ENCODE data around the gene DDX17. TPM values are rescaled to one million over a fixed set of nuclear protein-coding genes. Genes with fewer than 3 reads are reported as not detected.
"Not testable (repeated sequence)": the region's sequence is repeated elsewhere in the genome, so short reads cannot be mapped to it uniquely, and the experiment has no call there.

The DDX17 gene
- total RNA-seq, 4 donors from 2014 or later = 108 to 329 (median 206) TPM

- intact Hi-C loops (cut with DNase I; ENCODE audit: low total_unique reads) (no loop called here), in situ Hi-C loops (cut with MboI; ENCODE audit: low sequenced_read_pairs in 4 of 4) (no loop called here)
- no peak for DNase-seq
These were observed 34.9 kb downstream of the DDX17 start for GRCh38 chr22:38471237-38471636.

GRCh38 chr22:38470179-38470578, 35.9 kb downstream of the DDX17 start:
- H3K36me3 ChIP-seq; DNase-seq; H3K4me1 ChIP-seq; in situ Hi-C loops (cut with MboI; ENCODE audit: low sequenced_read_pairs in 4 of 4); H3K9me3 ChIP-seq; ATAC-seq; H3K27ac ChIP-seq; intact Hi-C loops (cut with DNase I; ENCODE audit: low total_unique reads); H3K4me3 ChIP-seq: not testable (repeated sequence)
- H3K27me3 ChIP-seq = peaks cover 15 to 28% (median 18%) of the 10 kb centered on the region in 3 donors

More at GRCh38 chr22:38471237-38471636, 34.9 kb downstream of the DDX17 start:
- Histone ChIP-seq H3K4me3 (no peak overlapping the region), H3K27ac (no peak overlapping the region), H3K27me3 (peaks cover 14 to 21% (median 15%) of the 10 kb centered on the region in 3 donors), H3K9me3 (no peaks in the 10 kb centered on the region), H3K36me3 (no peaks in the 10 kb centered on the region), H3K4me1 (peaks cover 4 to 5% of the 10 kb centered on the region in 2 donors)
- no peak for ATAC-seq
- TF ChIP-seq POLR2A (IDR thresholded peaks at IDR 0.05) = no peak
- TF ChIP-seq CTCF (IDR thresholded peaks at IDR 0.05 in 4 of 5, conservative IDR thresholded peaks at IDR 0.05 in 1 of 5) = no peak

GRCh38 chr22:38469306-38469781, 36.8 kb downstream of the DDX17 start:
- Histone ChIP-seq H3K9me3 (no peaks in the 10 kb centered on the region), H3K27me3 (peaks cover 15 to 30% (median 18%) of the 10 kb centered on the region in 3 donors), H3K36me3 (no peaks in the 10 kb centered on the region), H3K27ac (no peak overlapping the region), H3K4me3 (no peak overlapping the region), H3K4me1 (peaks cover 4 to 5% of the 10 kb centered on the region in 2 donors)
- ATAC-seq = no peak
- intact Hi-C loops (cut with DNase I; ENCODE audit: low total_unique reads) = no loop called here
- no peak for DNase-seq
- in situ Hi-C loops (cut with MboI; ENCODE audit: low sequenced_read_pairs in 4 of 4) = no loop called here
- TF ChIP-seq CTCF (IDR thresholded peaks at IDR 0.05 in 4 of 5, conservative IDR thresholded peaks at IDR 0.05 in 1 of 5) (no peak), POLR2A (IDR thresholded peaks at IDR 0.05) (no peak)

GRCh38 chr22:38468443-38469305, 37.4 kb downstream of the DDX17 start:
- Histone ChIP-seq H3K27me3 (peaks cover 19 to 33% (median 23%) of the 10 kb centered on the region in 3 donors), H3K4me1 (peaks cover 4 to 5% of the 10 kb centered on the region in 2 donors), H3K9me3 (no peaks in the 10 kb centered on the region), H3K36me3 (no peaks in the 10 kb centered on the region), H3K4me3 (peak overlapping the region; percentile 50 to 53 (median 52)), H3K27ac (no peak overlapping the region)
- intact Hi-C loops (cut with DNase I; ENCODE audit: low total_unique reads) = no loop called here
- in situ Hi-C loops (cut with MboI; ENCODE audit: low sequenced_read_pairs in 4 of 4) = no loop called here
- DNase-seq = no peak
- TF ChIP-seq CTCF (IDR thresholded peaks at IDR 0.05 in 4 of 5, conservative IDR thresholded peaks at IDR 0.05 in 1 of 5) = no peak
- no peak for TF ChIP-seq POLR2A (IDR thresholded peaks at IDR 0.05)
- no peak for ATAC-seq

- Histone ChIP-seq H3K36me3 (no peaks in the 10 kb centered on the region), H3K27me3 (peaks cover 26 to 37% (median 30%) of the 10 kb centered on the region in 3 donors), H3K9me3 (no peaks in the 10 kb centered on the region), H3K4me3 (peak within 1 kb of the TSS; percentile 50 to 53 (median 52)), H3K4me1 (peaks cover 4 to 5% of the 10 kb centered on the region in 2 donors), H3K27ac (peak within 1 kb of the TSS in 1 of 4 donors; percentile 8)
- TF ChIP-seq POLR2A (IDR thresholded peaks at IDR 0.05) (peak in 1 of 2 donors; percentile 17), CTCF (IDR thresholded peaks at IDR 0.05 in 4 of 5, conservative IDR thresholded peaks at IDR 0.05 in 1 of 5) (no peak)
- ATAC-seq (peak in 1 of 2 donors; percentile 60), DNase-seq (no peak)
- intact Hi-C loops (cut with DNase I; ENCODE audit: low total_unique reads) = no loop called here
- in situ Hi-C loops (cut with MboI; ENCODE audit: low sequenced_read_pairs in 4 of 4) = no loop called here
These were observed 38.1 kb downstream of the DDX17 start, which contains the start of gene KDELR3 for GRCh38 chr22:38467904-38468442. KDELR3 (plus strand) TSS chr22:38468096; CDS start chr22:38468234, 138 bp downstream.

Measured in gastrocnemius medialis (tissue), 4 donors.